Measurements from ENCODE around the gene DESI2.

DNA sequence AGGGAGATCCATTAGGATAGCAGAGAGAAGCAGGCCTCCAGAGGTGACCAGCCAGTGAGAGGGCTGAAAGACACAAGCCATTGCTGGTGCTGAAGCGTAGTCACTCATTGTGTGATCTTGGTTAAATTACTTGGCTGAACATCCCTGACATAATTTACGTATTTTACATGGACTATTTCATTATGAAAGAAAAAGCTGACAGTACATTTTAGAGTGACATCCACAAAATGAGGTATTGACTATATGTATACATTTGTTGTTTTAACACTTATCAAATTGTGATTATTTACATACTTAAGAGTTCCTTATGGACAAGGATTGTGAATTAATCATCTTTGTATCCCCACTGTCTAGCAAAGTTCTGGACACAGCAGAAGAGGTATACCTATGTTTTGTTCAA lies 14.9 kb downstream of the DESI2 start:
- no peak for TF ChIP-seq TAF1 (IDR thresholded peaks at IDR 0.05; ENCODE audit: borderline replicate concordance, low read depth, low read length)
- no peak for TF ChIP-seq GABPA (IDR thresholded peaks at IDR 0.05; ENCODE audit: low read depth)
- no peak for TF ChIP-seq POLR2AphosphoS5 (IDR thresholded peaks at IDR 0.05; ENCODE audit: low read depth, low read length)
- no peak for TF ChIP-seq JUND (IDR thresholded peaks at IDR 0.05)
- TF ChIP-seq CTCF (IDR thresholded peaks at IDR 0.05): no peak
- no peak for TF ChIP-seq CHD2 (IDR thresholded peaks at IDR 0.05; ENCODE audit: low read length, partially characterized antibody)
- TF ChIP-seq IRF3 (IDR thresholded peaks at IDR 0.05; ENCODE audit: low read depth, low read length): no peak
- no peak for TF ChIP-seq SIN3A (IDR thresholded peaks at IDR 0.05; ENCODE audit: borderline replicate concordance, low read depth, low read length)
- no peak for TF ChIP-seq EP300 (IDR thresholded peaks at IDR 0.05; ENCODE audit: borderline replicate concordance in 1 of 2, low read depth in 1 of 2, low read length in 1 of 2)
